Muscle layer of colon (tissue), 2 donors: Measurements from ENCODE around the gene PUM2.
"Not testable (repeated sequence)": the region's sequence is repeated elsewhere in the genome, so short reads cannot be mapped to it uniquely, and the experiment has no call there.

ENCODE experiments used
- H3K27ac ChIP-seq: one replicate; pipeline ENCODE4 v1.7.0; 2013; ENCODE audit warnings: low read depth, mild to moderate bottlenecking, low read length, moderate library complexity
- H3K27me3 ChIP-seq, 2 donors: one replicate each; pipeline ENCODE4 v1.7.0; 2013; ENCODE audit warnings: low read length in 2 of 2, mild to moderate bottlenecking in 2 of 2; ENCODE audit not compliant: insufficient read depth in 2 of 2, control insufficient read depth in 1 of 2
- H3K36me3 ChIP-seq: one replicate; pipeline ENCODE4 v1.7.0; 2013; ENCODE audit warnings: mild to moderate bottlenecking, low read length; ENCODE audit not compliant: insufficient read depth
- H3K4me1 ChIP-seq: one replicate; pipeline ENCODE4 v1.7.0; 2013; ENCODE audit warnings: mild to moderate bottlenecking, low read length; ENCODE audit not compliant: insufficient read depth
- H3K4me3 ChIP-seq, 2 donors: one replicate each; pipeline ENCODE4 v1.7.0; 2013; ENCODE audit warnings: low read length in 2 of 2, low read depth in 1 of 2, mild to moderate bottlenecking in 1 of 2, moderate library complexity in 1 of 2
- H3K9ac ChIP-seq: one replicate; pipeline ENCODE4 v1.7.0; 2013; ENCODE audit warnings: low read length
- H3K9me3 ChIP-seq: one replicate; pipeline ENCODE4 v1.7.0; 2013; ENCODE audit warnings: mild to moderate bottlenecking, low read length
- donor health status: abdominal sarcoma.
- donor health status: Adenocarcinoma of cecum.

Gene PUM2

DNA sequence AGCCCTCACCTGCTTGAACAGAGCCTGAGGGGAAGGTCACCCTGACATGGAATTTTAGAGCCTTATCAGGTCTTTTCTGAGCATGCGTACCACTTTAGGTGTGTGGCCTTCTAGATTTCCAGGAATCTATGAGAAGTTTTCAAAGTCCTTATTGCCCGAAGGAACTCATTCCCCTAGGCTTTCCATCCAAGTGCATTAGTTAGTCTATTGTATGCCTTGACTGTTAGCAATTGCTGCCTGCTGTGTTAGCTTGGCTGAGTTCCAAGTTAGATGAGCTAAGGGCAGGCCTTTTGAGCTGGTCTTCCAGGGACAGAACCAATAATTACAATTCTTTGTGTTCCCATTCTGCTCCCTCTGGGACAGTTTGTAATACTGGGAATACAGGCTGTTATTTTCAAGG lies 30.8 kb upstream of the PUM2 start:
- no peaks in the 10 kb centered on the region for H3K36me3 ChIP-seq
- peaks cover 22% of the 10 kb centered on the region for H3K4me1 ChIP-seq
- H3K4me3 ChIP-seq, result no peak overlapping the region
- peak overlapping the region; percentile 17 for H3K27ac ChIP-seq
- no peaks in the 10 kb centered on the region for H3K9me3 ChIP-seq
- H3K9ac ChIP-seq, result no peak overlapping the region
- no peaks in the 10 kb centered on the region for H3K27me3 ChIP-seq

DNA sequence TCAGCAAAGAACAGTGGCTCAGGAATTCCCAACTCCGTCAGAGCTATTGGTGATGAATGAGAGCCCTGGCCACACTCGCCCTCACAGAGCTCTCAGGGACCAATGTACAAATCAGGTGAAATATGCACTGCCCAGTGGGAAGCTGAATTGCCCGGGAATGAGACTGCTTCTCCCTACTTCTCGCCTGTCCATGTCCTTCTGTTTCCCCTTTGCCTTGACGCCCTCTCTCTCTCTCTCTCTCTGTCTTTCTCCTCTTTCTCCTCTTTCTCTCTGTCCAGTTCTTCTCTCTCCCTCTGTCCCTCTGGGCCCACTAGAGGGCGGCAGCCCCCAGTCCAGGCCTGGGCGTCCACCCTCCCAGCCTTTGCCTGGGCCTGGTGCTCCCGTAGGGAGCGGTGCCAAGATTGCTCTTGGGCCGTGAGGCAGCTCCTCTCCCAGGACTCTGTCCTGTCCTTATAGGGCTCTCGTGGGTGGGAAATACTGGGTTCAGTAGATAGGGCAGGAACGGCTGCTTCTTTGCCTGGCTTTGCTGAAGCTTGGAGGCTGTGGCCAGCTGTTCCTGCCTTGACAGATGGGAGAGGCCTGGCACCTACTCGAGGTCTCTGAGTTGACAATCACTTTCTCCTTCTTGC lies 28.4 kb upstream of the PUM2 start:
- Histone ChIP-seq H3K27ac (peak overlapping the region; percentile 76), H3K9me3 (no peaks in the 10 kb centered on the region), H3K4me1 (peaks cover 22% of the 10 kb centered on the region), H3K27me3 (no peaks in the 10 kb centered on the region), H3K36me3 (no peaks in the 10 kb centered on the region), H3K9ac (no peak overlapping the region), H3K4me3 (no peak overlapping the region)

- Histone ChIP-seq H3K9me3 (no peaks in the 10 kb centered on the region), H3K4me3 (no peak overlapping the region), H3K9ac (no peak overlapping the region), H3K27me3 (no peaks in the 10 kb centered on the region), H3K36me3 (no peaks in the 10 kb centered on the region), H3K4me1 (peaks cover 22% of the 10 kb centered on the region), H3K27ac (no peak overlapping the region)
Measured at GRCh38 chr2:20378341-20378740, 27.7 kb upstream of the PUM2 start.

GRCh38 chr2:20377741-20378140 lies 27.1 kb upstream of the PUM2 start:
- H3K4me3 ChIP-seq, result no peak overlapping the region
- no peaks in the 10 kb centered on the region for H3K27me3 ChIP-seq
- H3K36me3 ChIP-seq, result no peaks in the 10 kb centered on the region
- no peak overlapping the region for H3K27ac ChIP-seq
- H3K9me3 ChIP-seq, result no peaks in the 10 kb centered on the region
- H3K4me1 ChIP-seq, result peaks cover 22% of the 10 kb centered on the region
- no peak overlapping the region for H3K9ac ChIP-seq

- H3K9ac ChIP-seq, H3K27ac ChIP-seq, H3K9me3 ChIP-seq, H3K4me3 ChIP-seq, H3K36me3 ChIP-seq, H3K27me3 ChIP-seq: not testable (repeated sequence)
- H3K4me1 ChIP-seq, result peaks cover 13% of the 10 kb centered on the region
Measured at GRCh38 chr2:20374982-20375381, 24.3 kb upstream of the PUM2 start.

GRCh38 chr2:20372896-20373640 lies 22.4 kb upstream of the PUM2 start:
- no peaks in the 10 kb centered on the region for H3K4me1 ChIP-seq
- no peaks in the 10 kb centered on the region for H3K9me3 ChIP-seq
- H3K27me3 ChIP-seq, result no peaks in the 10 kb centered on the region
- no peaks in the 10 kb centered on the region for H3K36me3 ChIP-seq
- no peak overlapping the region for H3K9ac ChIP-seq
- no peak overlapping the region for H3K4me3 ChIP-seq
- no peak overlapping the region for H3K27ac ChIP-seq

GRCh38 chr2:20371323-20372025 lies 20.8 kb upstream of the PUM2 start:
- H3K4me3 ChIP-seq, result no peak overlapping the region
- H3K27me3 ChIP-seq, result no peaks in the 10 kb centered on the region
- H3K9me3 ChIP-seq, result no peaks in the 10 kb centered on the region
- no peaks in the 10 kb centered on the region for H3K4me1 ChIP-seq
- no peak overlapping the region for H3K9ac ChIP-seq
- no peaks in the 10 kb centered on the region for H3K36me3 ChIP-seq
- H3K27ac ChIP-seq, result no peak overlapping the region

- Histone ChIP-seq H3K27ac (no peak overlapping the region), H3K9ac (no peak overlapping the region)
Measured at GRCh38 chr2:20370191-20370590, 19.5 kb upstream of the PUM2 start.

DNA sequence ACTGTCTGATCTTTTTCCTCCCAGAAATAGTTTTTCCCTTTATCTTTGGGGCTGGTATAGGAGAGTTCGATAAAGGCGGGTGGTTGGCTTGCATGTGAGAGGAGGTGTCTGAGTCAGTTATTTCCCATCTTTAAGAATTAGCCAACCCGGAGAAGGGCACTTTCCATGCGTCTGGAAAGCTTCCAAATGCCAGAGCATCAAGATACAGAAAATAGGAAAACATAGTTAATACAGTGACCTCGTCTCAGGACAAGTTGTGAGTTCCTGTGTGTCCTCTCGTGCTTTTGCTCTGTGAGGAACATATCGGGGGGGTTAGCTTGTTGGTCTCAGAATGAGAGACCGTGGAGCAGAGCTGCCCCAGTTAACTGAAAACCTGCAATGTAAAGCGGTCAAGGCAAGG lies 18.7 kb upstream of the PUM2 start:
- Histone ChIP-seq H3K27me3 (no peaks in the 10 kb centered on the region), H3K27ac (no peak overlapping the region), H3K4me1 (no peaks in the 10 kb centered on the region), H3K36me3 (no peaks in the 10 kb centered on the region), H3K9ac (no peak overlapping the region), H3K9me3 (no peaks in the 10 kb centered on the region), H3K4me3 (no peak overlapping the region)

More at GRCh38 chr2:20370191-20370590, 19.5 kb upstream of the PUM2 start:
- no peaks in the 10 kb centered on the region for H3K27me3 ChIP-seq
- H3K4me1 ChIP-seq, result no peaks in the 10 kb centered on the region
- no peaks in the 10 kb centered on the region for H3K36me3 ChIP-seq
- H3K9me3 ChIP-seq, result no peaks in the 10 kb centered on the region
- no peak overlapping the region for H3K4me3 ChIP-seq

GRCh38 chr2:20368706-20369105 lies 18.1 kb upstream of the PUM2 start:
- no peak overlapping the region for H3K4me3 ChIP-seq
- H3K27me3 ChIP-seq, result no peaks in the 10 kb centered on the region
- H3K27ac ChIP-seq, result no peak overlapping the region
- H3K36me3 ChIP-seq, result no peaks in the 10 kb centered on the region
- H3K9me3 ChIP-seq, result no peaks in the 10 kb centered on the region
- no peak overlapping the region for H3K9ac ChIP-seq
- H3K4me1 ChIP-seq, result no peaks in the 10 kb centered on the region

GRCh38 chr2:20367929-20368328 lies 17.3 kb upstream of the PUM2 start:
- H3K9me3 ChIP-seq, H3K4me3 ChIP-seq, H3K36me3 ChIP-seq, H3K27ac ChIP-seq, H3K9ac ChIP-seq, H3K4me1 ChIP-seq, H3K27me3 ChIP-seq: not testable (repeated sequence)
